Hematopoietic multipotent progenitor cell treated with erythropoietin and hydrocortisone succinate and interleukin-3 and kit ligand, for 17 days (in vitro differentiated cells): ENCODE data around the gene R3HDM1.
"Not testable (repeated sequence)": the region's sequence is repeated elsewhere in the genome, so short reads cannot be mapped to it uniquely, and the experiment has no call there.

Experiments used
- DNase-seq: peaks from one replicate; pipeline ENCODE4 v3.0.0-alpha.2; 2015; ENCODE audit warnings: low spot score

The R3HDM1 gene

GRCh38 chr2:135709992-135710391 lies 178.7 kb downstream of the R3HDM1 start:
- peak; percentile 68 for DNase-seq

DNA sequence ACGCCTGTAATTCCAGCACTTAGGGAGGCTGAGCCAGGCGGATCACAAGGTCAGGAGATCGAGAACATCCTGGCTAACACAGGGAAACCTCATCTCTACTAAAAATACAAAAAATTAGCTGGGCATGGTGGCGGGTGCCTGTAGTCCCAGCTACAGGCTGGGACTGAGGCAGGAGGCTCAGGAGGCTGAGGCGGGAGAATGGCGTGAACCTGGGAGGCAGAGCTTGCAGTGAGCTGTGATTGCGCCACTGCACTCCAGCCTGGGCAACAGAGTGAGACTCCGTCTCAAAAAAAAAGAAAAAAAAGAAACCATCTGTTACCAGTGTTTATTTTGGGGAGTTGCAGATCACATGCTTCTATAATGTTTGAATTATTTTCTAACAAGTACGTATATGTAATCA lies 183.8 kb downstream of the R3HDM1 start:
- DNase-seq: not testable (repeated sequence)

DNA sequence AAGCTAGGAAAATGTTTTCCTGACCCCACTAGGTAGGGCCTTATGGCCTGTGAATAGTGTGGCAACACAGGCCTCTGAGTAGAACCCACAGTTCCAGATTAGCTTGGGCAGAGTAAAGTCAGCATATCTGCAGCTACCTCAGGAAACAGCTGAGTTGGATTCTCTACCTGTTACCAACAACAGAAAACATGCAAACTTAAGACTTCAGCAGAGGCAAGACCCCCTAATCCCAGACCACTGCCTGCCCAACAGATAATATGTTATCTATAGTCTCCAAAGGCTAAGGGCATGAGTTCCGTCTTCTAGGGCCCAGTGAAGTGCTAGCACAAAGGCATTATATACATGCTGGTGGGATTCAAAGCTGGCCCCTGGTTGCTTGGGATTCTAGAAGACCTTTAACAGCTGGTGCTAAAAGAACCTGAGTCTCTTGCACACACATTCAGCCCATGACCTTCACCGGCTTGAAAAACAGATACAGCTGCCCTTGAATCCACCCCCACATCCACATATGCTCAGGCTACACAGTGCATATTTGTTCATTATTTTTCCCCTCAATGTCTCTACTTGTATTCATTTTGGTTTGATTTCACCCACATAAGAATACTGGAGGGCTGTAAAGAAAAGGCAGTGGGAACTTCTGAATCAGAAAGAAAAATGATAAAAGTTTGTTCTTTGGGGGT lies 196.9 kb downstream of the R3HDM1 start:
- DNase-seq: no peak

DNA sequence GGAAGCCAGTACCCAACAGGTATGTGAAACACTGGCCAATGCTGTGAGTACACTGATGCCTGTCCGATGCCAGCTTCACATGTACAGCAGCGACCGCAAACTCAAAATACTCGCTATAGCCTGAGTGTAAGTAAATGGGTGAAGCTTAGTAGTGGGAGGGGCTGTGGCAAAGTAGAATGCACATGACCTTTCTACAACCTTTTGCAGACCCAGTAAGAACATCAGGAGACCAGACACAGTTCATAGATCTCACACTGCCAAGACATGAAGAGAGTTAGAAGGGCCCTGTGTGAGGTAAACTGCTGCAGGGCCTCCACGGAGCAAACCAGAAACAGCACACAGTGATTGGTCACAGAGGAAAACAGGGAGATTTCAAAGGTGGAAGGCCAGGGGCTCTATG lies 201.3 kb downstream of the R3HDM1 start:
- DNase-seq: no peak

DNA sequence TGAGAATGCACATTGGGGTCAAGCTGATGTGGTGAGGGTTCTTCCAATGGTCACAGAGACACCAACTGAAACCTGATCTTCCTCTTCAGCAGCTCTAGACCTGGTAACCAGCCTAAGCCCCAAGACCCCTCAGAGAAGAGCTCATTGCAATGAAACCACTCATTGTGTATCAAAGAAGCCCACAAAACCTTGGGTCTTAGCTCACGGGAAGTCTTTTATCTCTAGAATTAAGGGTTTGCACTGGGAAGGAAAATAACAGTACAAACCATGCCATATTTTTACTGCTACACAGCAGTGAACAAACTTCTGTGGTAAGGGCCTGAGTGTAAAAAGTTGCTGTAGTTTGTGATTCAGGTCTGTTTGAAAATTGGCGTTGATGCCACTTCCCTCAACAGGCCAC lies 201.8 kb downstream of the R3HDM1 start:
- DNase-seq: no peak

DNA sequence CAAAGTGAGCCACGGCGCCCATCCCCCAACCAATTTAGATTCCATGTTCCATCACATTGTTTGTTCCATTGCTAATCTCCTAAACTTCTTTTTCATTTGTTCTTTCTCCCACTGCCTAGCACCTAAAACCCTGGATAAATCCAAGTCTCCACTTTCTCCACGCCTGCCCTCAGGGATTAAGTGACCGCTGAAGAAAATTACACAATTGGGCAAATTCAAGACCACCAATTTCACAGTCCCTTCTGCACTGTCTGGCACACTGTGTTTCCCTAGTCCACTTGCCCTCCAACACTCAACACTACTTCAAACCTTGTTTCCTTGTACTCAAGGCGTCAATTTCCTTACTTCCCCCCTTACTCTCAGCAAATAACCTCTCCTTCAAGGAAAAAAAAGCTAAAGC lies 205.3 kb downstream of the R3HDM1 start:
- DNase-seq: no peak

DNA sequence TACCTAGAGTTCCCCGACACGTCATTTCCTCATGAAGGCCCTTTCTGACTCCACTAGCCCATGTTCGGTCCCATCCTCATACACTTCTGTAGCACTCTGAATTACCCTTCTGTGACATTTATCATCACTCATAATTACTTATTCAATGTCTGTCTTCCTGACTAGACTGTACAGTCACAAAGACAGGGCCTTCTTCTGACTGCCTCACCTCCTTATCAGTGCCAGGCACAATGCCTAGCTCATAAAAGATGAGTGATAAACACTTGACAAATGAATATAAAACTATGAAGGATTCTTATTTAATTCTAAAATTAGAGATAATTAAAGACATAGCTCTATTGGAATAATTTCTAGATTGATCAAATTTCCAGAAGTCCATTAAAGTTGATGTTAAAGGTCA lies 208.9 kb downstream of the R3HDM1 start:
- no peak for DNase-seq

DNA sequence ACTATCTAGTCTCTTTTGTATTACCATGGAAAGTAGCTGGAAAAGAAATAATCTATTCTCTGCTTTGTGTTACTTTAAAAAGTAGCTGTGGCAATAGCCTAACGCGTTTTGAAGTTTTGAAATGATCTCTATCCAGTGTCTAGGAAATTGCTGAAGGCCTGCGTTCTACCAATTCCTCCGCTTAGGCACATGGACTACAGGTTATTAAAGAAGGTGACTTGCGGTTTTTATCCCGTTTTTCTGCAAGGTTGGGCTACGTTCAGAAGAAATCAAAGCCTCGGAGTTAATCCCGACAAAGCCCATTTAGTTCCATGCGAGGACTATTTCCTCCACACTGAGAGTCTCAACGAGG lies 209.7 kb downstream of the R3HDM1 start:
- no peak for DNase-seq

GRCh38 chr2:135741395-135742324 lies 210.4 kb downstream of the R3HDM1 start, which contains the start of gene UBXN4:
Gene UBXN4 (plus strand): TSS chr2:135741855. CDS start chr2:135741930, 75 bp downstream.
- peak; percentile 94 for DNase-seq

DNA sequence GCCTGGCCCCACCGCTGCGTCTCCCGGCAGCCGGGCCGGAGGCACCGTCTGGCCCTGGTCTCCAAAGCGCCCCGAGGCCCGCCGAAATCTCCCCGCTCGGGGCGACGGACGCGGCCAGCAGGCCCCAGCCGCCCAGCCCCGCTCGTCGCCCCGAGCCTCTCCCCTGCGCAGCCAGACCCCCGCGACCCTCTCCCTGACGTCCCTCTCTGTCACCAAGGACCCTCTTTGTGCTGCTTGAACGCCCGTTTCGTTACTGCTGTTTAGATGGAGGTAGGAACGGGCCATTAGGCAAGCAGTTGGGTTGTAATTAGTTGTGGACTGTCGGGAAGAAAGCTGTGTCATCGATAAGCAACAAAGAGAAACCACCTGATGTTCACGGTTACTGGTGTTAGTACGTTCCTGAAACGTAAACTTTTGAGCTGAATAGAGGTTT lies 211.1 kb downstream of the R3HDM1 start:
- peak; percentile 72 for DNase-seq

- peak; percentile 19 for DNase-seq
These were observed 212.6 kb downstream of the R3HDM1 start for GRCh38 chr2:135743860-135744259.

GRCh38 chr2:135744760-135745314 lies 213.6 kb downstream of the R3HDM1 start:
- peak; percentile 31 for DNase-seq

DNA sequence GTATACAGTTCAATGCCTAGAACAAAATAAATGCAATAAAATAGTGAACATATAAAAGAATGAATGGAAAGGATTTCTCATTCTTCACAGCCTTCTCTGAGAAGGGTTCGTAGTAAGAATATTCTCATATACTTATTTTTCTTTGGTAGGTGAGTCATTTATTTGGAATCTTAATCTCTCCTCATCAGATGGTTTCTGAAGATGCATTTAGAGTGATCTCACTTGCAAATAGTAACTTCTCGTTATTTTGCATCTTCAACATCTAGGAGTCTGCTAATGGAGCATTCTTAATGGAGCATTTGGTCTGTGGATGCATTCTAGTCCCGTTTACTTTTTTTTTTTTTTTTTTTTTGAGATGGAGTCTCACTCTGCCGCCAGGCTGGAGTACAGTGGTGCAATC lies 214.3 kb downstream of the R3HDM1 start:
- no peak for DNase-seq

DNA sequence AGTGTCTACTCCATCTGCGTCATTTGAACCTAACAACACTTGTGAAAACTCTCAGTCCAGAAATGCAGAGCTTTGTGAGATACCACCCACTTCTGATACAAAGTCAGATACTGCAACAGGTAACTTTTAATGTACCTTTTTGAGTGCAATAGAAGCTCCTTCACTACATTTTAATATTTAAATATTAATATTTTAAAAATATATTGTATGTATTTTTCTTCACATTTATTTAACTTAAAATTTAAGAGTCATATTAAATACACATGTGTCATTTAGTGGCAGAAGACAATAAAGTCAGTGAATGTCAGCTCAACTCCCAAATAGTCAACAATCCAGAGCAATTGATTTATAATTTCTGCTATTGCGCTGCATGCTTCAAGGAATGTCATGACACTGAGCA lies 224.3 kb downstream of the R3HDM1 start:
- no peak for DNase-seq

DNA sequence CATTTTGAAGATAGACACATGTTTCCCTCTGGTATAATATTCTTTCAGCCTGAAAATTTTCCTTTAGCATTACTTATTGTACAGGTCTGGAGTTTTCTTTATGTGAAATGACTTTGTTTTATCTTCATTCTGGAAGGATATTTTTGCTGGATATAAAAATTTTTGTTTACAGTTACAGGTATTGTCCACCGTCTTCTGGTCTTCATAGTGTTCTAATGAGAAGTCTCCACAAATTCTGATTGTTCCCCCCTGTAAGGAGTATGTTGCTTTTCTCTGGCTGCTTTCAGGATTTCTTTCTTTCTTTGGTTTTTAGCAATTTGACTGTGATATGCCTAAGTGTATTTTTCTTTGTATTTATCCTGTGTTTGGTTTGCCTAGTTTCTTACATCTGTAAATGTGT lies 225.4 kb downstream of the R3HDM1 start:
- DNase-seq: no peak

DNA sequence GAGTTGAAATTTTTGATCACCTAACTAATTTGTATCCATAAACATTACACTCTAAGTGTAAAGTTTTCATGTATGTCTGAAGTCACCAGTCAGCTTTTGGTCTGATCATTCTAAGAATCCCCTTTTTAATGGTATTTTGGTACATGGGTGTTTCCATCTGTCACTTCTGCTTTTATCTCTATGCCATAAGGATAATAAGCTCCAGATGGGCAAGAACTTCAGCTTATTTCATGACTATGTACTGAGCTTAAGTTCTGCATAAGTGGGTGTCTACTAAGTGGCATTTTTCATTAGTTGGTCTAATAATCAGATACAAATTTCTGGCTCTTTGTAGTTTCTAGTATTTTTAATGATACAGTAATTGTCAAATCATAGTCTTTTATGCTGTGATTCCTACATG lies 230.7 kb downstream of the R3HDM1 start:
- no peak for DNase-seq

GRCh38 chr2:135762530-135762929 lies 231.2 kb downstream of the R3HDM1 start:
- no peak for DNase-seq

DNA sequence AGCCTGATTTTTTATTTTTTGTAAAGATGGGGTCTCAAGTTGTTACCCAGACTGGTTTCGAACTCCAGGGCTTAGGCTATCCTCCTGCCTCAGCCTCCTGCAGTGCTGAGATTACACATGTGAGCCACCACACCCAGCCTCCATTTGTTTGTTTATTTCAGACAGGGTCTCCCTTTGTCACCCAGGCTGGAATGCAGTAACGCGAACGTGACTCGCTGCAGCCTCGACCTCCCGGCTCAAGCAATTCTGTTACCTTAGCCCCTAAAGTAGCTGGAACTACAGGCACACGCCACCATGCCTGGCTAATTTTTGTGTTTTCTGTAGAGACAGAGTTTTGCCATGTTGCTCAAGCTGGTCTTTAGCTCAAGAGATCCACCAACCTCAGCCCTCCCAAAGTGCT lies 237.6 kb downstream of the R3HDM1 start:
- DNase-seq: no peak

DNA sequence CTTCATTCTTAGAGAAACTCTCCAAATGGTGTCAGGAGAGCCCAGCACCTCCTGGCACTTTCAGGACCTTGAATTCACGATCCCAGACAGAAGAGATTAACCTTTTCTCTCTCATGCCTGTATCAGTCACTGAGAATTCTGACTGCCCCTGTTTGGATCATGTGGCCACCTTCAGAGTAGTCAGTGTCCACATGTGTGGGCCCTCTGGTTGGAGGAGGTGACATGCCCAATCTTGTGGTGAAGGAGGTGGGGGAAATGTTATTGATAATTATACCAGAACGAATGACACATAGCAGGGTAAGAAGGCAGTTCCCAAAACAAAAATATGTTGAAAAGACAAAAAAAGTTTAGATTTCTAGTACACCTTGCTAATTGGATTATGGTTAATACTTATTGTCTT lies 242.0 kb downstream of the R3HDM1 start:
- no peak for DNase-seq

GRCh38 chr2:135773917-135774316 lies 242.6 kb downstream of the R3HDM1 start:
- DNase-seq: no peak
